ENCODE data around the gene ADCK2. TPM values are rescaled to one million over a fixed set of nuclear protein-coding genes. Genes with fewer than 3 reads are reported as not detected.
A peak's percentile ranks its signal among the peaks of the same experiment; 100 is the strongest.
"Not testable (repeated sequence)": the region's sequence is repeated elsewhere in the genome, so short reads cannot be mapped to it uniquely, and the experiment has no call there.

Gene ADCK2
- total RNA-seq, 4 donors from 2014 or later = 31.6 to 43.8 (median 37.4) TPM

DNA sequence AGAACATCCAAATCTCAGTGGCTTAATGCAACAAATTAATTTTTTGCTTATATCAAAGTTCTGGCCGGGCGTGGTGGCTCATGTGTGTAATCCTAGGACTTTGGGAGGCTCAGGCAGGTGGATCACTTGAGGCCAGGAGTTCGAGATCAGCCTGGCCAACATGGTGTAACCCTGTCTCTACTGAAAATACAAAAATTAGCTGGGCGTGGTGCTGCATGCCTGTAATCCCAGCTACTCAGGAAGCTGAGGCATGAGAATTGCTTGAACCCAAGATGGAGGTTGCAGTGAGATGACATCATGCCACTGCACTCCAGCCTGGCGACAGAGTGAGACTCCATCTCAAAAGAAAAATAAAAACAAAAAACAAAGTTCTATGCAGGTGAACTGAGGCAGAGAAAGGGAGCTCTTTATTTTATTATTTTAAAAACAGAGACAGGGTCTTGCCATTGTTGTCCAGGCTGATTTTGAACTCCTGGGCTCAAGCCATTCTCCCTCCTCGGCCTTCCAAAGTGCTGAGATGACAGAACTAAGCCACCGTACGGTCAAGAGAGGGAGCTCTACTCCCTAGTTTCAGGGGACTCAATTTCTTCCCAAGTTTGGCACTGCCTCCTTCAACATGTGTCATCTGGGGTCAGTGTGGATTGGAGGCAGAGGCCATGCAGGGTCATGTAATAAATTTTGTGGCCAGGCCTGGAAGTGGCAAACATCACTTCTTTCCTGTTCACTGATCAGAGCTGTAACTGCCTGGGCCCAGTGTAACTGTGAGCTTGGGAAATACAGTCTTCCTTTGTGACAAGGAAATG, 2.4 kb downstream of the ADCK2 start:
- TF ChIP-seq EP300 (IDR thresholded peaks at IDR 0.05; ENCODE audit: low read depth) = no peak
- TF ChIP-seq, protein P1, sequence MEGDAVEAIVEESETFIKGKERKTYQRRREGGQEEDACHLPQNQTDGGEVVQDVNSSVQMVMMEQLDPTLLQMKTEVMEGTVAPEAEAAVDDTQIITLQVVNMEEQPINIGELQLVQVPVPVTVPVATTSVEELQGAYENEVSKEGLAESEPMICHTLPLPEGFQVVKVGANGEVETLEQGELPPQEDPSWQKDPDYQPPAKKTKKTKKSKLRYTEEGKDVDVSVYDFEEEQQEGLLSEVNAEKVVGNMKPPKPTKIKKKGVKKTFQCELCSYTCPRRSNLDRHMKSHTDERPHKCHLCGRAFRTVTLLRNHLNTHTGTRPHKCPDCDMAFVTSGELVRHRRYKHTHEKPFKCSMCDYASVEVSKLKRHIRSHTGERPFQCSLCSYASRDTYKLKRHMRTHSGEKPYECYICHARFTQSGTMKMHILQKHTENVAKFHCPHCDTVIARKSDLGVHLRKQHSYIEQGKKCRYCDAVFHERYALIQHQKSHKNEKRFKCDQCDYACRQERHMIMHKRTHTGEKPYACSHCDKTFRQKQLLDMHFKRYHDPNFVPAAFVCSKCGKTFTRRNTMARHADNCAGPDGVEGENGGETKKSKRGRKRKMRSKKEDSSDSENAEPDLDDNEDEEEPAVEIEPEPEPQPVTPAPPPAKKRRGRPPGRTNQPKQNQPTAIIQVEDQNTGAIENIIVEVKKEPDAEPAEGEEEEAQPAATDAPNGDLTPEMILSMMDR (IDR thresholded peaks at IDR 0.05) = peak in 4 of 5 experiments; percentile 21 to 34 (median 28)
- no peak for TF ChIP-seq POLR2A (IDR thresholded peaks at IDR 0.05)
- TF ChIP-seq POLR2AphosphoS5 (IDR thresholded peaks at IDR 0.05) = peak in 1 of 3 donors; percentile 40
- Histone ChIP-seq H3K4me3 (no peak overlapping the region), H3K27ac (peak overlapping the region; percentile 3 to 96 (median 90)), H3K36me3 (peaks cover 0 to 7% (median 2%) of the 10 kb centered on the region in 4 donors), H3K9me3 (no peaks in the 10 kb centered on the region), H3K4me1 (peaks cover 17 to 37% (median 25%) of the 10 kb centered on the region in 4 donors), H3K27me3 (no peaks in the 10 kb centered on the region)
- intact Hi-C loops (cut with DNase I; ENCODE audit: low total_unique reads) = no loop called here
- 28 to 60% methylated on average over 4 to 8 of the region's 8 CpGs for WGBS, 2 donors (ENCODE audit: low coverage in 1 of 2)
- in situ Hi-C loops (cut with MboI; ENCODE audit: low pct_ligation_motif_present in 1 of 4, low pct_unique_long_range_greater_than_20kb in 1 of 4, low sequenced_read_pairs in 3 of 4) = loop anchor here (25.0 kb wide), 1 partner anchor 337 kb away; the partner anchor contains the start of gene MRPS33 (in 4 of the 4)
- peak; percentile 7 for DNase-seq

DNA sequence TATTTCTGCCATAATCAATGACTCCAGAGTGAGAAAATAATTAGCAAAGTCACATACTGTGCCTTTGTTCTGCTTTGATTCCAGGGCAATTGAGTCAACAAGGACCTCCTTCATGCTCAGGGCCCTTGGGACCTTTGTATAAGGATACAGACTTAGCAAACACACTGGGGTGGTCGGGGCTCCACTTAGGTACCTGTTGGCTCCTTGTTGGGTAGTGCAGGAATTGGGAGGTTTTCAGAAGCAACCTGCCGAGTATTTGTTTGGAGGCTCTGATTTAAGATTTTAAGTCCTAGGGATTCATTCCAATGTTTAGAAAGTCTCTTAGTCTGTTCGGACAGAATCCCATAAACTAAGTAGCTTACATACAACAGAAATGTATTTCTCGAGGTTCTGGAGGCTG, 3.0 kb downstream of the ADCK2 start:
- peak overlapping the region in 3 of 4 donors; percentile 3 to 96 (median 91) for H3K27ac ChIP-seq
- DNase-seq = no peak
- WGBS, 2 donors (ENCODE audit: low coverage in 1 of 2) = 62% methylated on average over 4 of the region's 4 CpGs; no CpG with 5 or more reads in 1 of the 2 donors
- in situ Hi-C loops (cut with MboI; ENCODE audit: low pct_ligation_motif_present in 1 of 4, low pct_unique_long_range_greater_than_20kb in 1 of 4, low sequenced_read_pairs in 3 of 4) = loop anchor here (25.0 kb wide), 1 partner anchor 337 kb away; the partner anchor contains the start of gene MRPS33 (in 4 of the 4)
- TF ChIP-seq POLR2A (IDR thresholded peaks at IDR 0.05) (no peak), EP300 (IDR thresholded peaks at IDR 0.05; ENCODE audit: low read depth) (no peak), POLR2AphosphoS5 (IDR thresholded peaks at IDR 0.05) (no peak)
- TF ChIP-seq, protein P1 (IDR thresholded peaks at IDR 0.05) = no peak
- intact Hi-C loops (cut with DNase I; ENCODE audit: low total_unique reads) = no loop called here
- H3K4me3 ChIP-seq = no peak overlapping the region
- peaks cover 0 to 13% (median 2%) of the 10 kb centered on the region in 4 donors for H3K36me3 ChIP-seq
- H3K27me3 ChIP-seq = no peaks in the 10 kb centered on the region
- peaks cover 17 to 37% (median 25%) of the 10 kb centered on the region in 4 donors for H3K4me1 ChIP-seq
- H3K9me3 ChIP-seq = no peaks in the 10 kb centered on the region

DNA sequence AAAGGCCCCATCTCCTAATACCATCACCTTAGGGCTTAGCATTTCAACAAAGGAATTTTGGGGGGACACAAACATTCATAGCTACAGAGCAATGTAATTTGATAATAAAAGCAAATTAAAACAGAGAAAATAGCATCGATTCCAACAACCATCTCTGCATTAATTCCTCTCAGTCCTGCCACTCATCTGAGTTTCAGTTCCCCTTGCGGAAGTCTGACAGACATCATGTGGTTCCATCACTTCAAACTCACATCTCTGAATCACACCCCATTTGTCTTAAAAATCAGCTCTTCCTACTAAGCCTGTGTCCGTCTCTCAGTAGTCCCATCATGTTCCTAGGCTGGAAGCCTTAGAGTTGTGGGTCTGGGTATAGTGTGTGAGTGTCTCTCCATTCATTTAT, 3.6 kb downstream of the ADCK2 start:
- WGBS, 2 donors (ENCODE audit: low coverage in 1 of 2) = 86 to 96% methylated on average over 3 of the region's 3 CpGs
- no peak for DNase-seq
- H3K36me3 ChIP-seq = peaks cover 0 to 19% (median 2%) of the 10 kb centered on the region in 4 donors
- intact Hi-C loops (cut with DNase I; ENCODE audit: low total_unique reads) (no loop called here), in situ Hi-C loops (cut with MboI; ENCODE audit: low pct_ligation_motif_present in 1 of 4, low pct_unique_long_range_greater_than_20kb in 1 of 4, low sequenced_read_pairs in 3 of 4) (loop anchor here (25.0 kb wide), 1 partner anchor 336 kb away; the partner anchor contains the start of gene MRPS33 (in 4 of the 4))
- H3K27me3 ChIP-seq = no peaks in the 10 kb centered on the region
- TF ChIP-seq POLR2AphosphoS5 (IDR thresholded peaks at IDR 0.05) = no peak
- no peak for TF ChIP-seq POLR2A (IDR thresholded peaks at IDR 0.05)
- TF ChIP-seq EP300 (IDR thresholded peaks at IDR 0.05; ENCODE audit: low read depth) = no peak
- TF ChIP-seq, protein P1 (IDR thresholded peaks at IDR 0.05) = no peak
- H3K9me3 ChIP-seq = no peaks in the 10 kb centered on the region
- H3K4me3 ChIP-seq = no peak overlapping the region
- H3K4me1 ChIP-seq = peaks cover 17 to 37% (median 25%) of the 10 kb centered on the region in 4 donors
- peak overlapping the region in 1 of 4 donors; percentile 96 for H3K27ac ChIP-seq

DNA sequence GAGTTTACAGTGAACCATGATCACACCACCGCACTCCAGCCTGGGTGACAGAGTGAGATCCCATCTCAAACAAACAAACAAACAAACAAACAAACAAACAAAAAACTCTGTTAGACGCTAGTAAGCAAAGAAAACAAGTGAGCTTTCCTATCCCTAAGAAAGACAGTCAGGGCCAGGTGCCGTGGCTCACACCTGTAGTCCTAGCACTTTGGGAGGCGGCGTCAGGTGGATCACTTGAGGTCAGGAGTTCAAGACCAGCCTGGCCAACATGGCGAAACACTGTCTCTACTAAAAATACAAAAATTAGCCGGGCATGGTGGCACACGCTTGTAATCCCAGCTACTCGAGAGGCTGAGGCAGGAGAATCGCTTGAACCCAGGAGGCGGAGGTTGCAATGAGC, 4.2 kb downstream of the ADCK2 start:
- in situ Hi-C loops (cut with MboI; ENCODE audit: low pct_ligation_motif_present in 1 of 4, low pct_unique_long_range_greater_than_20kb in 1 of 4, low sequenced_read_pairs in 3 of 4) = loop anchor here (25.0 kb wide), 1 partner anchor 335 kb away; the partner anchor contains the start of gene MRPS33 (in 4 of the 4)
- H3K4me3 ChIP-seq; intact Hi-C loops (cut with DNase I; ENCODE audit: low total_unique reads); DNase-seq; H3K27me3 ChIP-seq; H3K9me3 ChIP-seq; H3K27ac ChIP-seq: not testable (repeated sequence)
- WGBS, 2 donors (ENCODE audit: low coverage in 1 of 2) = 86 to 92% methylated on average over 4 to 11 of the region's 11 CpGs
- H3K4me1 ChIP-seq = peaks cover 17 to 35% (median 25%) of the 10 kb centered on the region in 4 donors
- H3K36me3 ChIP-seq = peaks cover 0 to 22% (median 5%) of the 10 kb centered on the region in 4 donors

All from transverse colon (tissue), 4 donors.